Body of pancreas (tissue), 4 donors: ENCODE results near the gene PYGO1.

ENCODE experiments used
- POLR2A ChIP-seq, 3 donors: fragments of 450-650 bp; IDR thresholded peaks; one replicate each; pipeline ENCODE4 v1.6.1; 2016; ENCODE audit warnings: antibody characterized with exemption in 3 of 3, mild to moderate bottlenecking in 2 of 3
- TF ChIP-seq, protein P1 (sequence below), 7 experiments: fragments of 450-650 bp in 4 of 7; fragments of 200-600 bp in 3 of 7; sonication (generic) in 3 of 7; IDR thresholded peaks; one replicate each; pipeline ENCODE4 v1.5.1; 2016 to 2019; ENCODE audit warnings: antibody characterized with exemption in 7 of 7

DNA sequence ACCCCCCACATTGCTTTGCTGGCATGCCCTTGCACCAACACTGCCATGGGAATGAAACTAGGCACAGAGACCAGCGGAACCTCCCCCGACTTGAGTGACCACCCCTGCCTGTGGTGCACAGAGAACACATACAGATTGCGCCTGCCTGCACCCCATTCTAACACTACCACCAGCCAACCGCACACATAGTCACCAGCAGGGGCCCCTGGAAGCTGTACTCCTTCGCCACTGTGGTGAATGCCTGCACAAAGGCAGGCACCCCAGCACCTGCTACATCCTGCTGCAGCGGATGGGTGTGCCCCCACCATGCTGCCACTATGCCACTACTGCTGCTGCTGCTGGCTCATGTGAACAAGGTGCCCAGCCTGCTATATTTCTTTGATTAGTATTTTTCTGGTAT, 52.7 kb downstream of the PYGO1 start:
- TF ChIP-seq, protein P1, sequence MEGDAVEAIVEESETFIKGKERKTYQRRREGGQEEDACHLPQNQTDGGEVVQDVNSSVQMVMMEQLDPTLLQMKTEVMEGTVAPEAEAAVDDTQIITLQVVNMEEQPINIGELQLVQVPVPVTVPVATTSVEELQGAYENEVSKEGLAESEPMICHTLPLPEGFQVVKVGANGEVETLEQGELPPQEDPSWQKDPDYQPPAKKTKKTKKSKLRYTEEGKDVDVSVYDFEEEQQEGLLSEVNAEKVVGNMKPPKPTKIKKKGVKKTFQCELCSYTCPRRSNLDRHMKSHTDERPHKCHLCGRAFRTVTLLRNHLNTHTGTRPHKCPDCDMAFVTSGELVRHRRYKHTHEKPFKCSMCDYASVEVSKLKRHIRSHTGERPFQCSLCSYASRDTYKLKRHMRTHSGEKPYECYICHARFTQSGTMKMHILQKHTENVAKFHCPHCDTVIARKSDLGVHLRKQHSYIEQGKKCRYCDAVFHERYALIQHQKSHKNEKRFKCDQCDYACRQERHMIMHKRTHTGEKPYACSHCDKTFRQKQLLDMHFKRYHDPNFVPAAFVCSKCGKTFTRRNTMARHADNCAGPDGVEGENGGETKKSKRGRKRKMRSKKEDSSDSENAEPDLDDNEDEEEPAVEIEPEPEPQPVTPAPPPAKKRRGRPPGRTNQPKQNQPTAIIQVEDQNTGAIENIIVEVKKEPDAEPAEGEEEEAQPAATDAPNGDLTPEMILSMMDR (IDR thresholded peaks at IDR 0.05) = no peak
- no peak for TF ChIP-seq POLR2A (IDR thresholded peaks at IDR 0.05)
